IPS-11a (cell line): ENCODE measurements around the gene PHC2.

Experiments
- H3K4me3 ChIP-seq: one replicate; pipeline ENCODE4 v1.5.1; 2013; ENCODE audit warnings: low read depth, low read length, control low read depth

PHC2 gene

DNA sequence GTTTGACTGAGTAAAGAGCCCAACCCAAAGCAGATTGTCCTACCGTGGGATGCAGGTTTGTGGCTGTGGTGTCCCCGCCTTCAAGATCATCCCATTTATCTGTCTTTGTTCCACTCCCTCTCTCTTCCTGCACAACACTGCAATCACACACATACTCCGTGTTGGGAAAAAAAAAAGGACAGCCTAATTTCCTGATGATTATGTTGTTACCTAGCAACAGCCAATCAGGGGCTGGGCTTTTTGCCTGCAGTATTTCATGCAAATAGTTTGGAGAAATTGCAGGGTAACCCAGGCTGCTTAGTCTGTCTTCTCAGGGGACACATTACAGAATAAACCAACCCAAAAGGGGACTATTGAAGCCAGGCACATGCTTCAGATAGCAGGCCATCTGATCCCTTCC is 38.3 kb downstream of the PHC2 start:
- no peak overlapping the region for H3K4me3 ChIP-seq

DNA sequence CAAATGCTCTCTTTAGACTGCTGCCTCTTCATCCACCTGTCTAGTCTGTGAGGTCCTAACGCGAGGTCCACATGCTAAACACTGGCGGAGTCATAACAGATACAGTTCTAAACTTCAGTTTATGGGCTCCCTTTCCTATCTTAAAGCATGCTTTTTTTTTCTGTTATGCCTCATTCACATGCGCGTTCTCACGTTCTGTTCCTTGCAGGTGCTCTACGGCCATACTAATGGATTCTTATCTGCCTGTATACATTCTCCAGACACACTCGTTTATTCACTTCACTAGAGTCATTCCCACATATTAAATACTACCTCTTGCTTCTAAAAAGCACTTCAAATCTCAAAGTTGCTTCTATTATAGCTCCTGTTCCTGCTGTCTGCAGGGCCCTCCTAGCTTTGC is 38.7 kb downstream of the PHC2 start:
- H3K4me3 ChIP-seq: no peak overlapping the region

DNA sequence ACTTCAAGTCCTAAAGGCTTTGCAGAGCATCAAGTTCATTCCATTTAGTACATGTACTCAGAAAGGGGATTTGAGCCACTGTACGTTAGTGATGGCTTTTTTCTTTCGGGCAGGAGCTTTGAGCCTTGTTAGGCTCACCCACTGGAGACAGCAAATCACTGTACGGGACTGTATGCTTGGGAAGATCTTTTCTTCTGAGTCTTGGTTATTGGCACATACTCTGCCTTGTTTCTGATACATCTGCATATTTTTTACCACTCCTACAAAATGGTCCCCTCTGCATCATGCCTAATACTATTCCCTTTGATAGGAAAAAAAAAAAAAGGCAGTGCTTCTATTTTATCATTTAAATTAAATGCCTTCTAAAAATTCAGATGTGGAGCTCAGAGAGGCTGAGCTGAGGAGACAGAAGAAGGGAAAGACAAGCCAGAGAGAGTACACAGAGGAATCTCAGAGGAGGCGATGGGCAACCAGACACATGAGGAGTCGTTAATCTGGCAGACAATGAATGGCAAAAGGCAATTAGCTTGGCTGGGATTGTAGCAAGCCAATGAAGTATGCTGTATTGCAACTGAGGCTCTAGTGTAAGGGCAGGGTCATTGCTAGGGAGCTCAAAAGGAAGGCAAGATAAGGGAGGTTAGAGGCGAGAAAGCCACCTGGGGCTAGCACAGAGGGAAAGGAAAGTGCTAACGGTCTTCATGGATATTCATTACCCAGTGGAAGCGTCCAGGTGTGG is 39.4 kb downstream of the PHC2 start:
- H3K4me3 ChIP-seq: no peak overlapping the region

DNA sequence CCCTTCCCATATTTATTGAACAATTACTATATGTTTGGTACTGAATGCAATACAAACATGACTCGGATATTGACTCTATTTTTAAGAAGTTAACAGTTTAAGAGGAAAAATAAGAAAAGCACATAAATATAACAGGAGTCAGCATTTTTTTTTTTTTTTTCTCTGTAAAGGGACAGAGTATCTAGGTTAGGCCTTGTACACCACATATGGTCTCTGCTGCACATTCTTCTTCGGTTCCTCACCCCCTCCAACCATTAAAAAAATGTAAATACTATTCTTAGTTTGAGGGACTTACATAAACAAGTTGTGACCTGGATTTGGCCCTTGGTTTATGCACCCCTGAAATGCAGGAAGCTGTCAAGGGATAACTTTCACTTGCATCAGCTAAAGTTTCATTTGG is 40.4 kb downstream of the PHC2 start:
- H3K4me3 ChIP-seq: no peak overlapping the region

DNA sequence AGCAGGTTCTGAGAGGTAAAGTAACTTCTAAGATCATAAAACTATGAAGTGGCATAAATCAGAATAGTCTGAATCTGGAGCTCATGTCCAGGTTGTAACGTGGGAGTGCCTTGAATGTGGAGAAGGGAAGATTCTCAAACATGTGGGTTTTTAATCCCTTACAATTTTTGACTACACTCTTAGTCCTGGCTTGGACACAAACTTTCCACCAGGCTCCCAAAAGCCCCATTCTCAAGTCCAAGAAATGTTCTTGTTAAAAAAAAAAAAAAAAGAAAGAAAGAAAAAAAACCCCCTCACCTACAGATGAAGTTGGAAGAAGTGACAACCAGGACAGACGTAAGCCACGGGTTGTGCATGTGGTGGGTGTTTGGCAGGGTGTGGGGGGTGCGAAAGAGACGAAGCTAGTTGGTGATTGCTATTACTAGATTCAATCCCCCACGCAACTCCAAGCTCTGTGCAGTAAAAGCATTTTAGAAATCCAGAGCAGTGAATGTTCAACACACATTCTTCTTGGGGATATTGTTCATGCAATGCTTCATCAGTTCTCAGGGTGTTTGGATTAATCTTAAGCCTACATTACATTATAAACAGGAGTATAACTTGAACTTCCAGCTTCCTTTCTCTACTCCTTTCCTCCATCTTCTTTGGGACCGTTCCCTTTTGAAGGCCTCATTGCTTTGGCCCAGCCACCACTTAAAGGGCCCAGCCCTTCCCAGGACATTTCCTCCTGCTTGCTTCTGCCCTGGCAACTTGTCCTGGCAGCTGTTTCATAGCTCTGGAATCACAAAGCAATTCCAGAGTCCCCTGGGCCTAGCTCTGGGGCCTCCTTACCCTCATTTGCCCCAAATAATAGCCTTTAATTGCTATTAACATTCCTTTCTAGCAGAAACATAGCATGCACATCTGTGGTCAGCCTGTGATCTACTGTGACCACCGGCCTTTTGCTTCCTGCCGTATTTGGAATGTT is 41.8 kb downstream of the PHC2 start:
- H3K4me3 ChIP-seq: no peak overlapping the region

DNA sequence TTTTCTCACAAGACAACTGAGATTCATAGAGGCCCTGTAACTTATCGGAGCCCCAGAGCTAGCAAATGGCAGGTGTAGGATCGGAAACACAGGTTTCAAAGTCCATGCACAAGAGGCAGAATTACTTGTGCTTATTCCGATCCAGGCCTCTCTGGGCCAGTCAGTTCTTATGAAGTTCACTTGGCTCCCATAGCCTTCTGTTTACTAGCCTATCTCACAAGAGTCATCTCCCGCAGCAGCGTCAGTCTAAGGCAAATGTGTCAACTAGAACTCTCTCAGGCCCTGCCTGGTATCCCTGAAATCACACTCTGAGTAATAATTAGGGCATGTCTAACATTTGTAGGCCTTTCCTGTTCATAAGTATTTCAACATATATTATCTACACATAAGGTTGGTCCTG is 43.3 kb downstream of the PHC2 start:
- no peak overlapping the region for H3K4me3 ChIP-seq

DNA sequence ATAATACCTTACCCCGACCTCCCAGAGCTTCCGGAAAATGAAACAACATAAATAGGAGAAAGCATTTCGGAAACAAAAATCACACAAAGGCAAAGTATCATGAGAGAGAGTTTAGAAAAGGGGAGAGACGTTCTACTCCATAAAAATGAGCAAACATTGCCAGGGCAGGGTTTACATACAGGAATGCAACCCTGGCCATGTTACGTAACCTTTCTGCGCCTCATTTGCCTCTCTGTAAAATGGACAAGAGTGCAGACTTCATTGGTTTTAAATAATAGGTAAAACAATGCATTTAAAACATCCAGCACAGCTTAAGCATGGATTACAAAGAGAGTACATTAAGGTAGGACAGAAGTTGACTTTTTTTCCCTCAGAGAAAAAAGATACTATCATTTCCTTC is 45.6 kb downstream of the PHC2 start:
- H3K4me3 ChIP-seq: no peak overlapping the region

DNA sequence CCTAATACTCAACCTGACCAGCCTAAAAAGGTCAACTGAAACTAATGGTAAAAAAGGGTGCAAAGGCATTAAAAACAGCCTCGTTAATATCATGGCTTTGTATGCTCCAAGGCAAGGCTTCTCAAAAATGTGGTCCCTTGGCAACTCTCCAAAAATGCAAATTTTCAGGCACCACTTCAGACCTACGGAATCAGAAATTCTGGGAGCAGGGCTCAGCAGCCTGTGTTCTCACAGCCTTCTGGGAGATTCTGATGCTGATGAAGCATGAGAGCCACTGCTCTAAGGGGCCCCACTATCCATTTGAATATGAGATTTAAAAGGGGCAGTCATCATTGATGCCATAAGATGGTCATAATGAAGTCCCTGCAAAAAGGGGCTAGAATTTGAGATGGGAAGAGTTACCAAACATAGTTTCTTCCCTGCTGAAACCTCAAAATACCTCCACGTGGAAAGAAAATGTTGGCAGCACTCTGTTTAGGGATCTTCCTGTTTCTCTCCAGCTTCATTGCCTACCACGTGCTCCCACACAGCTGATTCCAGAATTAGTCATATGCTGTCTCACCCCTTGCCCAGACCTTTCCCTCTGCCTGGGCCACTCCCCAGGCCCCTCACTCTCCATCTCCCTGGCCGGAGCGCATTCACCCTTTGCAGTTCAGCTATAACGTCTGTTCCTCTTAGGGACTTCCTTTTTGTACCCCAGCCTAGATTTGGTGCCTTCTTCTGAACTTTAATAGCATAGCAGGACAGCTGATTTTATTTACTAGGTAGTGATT is 46.7 kb downstream of the PHC2 start:
- H3K4me3 ChIP-seq: no peak overlapping the region

DNA sequence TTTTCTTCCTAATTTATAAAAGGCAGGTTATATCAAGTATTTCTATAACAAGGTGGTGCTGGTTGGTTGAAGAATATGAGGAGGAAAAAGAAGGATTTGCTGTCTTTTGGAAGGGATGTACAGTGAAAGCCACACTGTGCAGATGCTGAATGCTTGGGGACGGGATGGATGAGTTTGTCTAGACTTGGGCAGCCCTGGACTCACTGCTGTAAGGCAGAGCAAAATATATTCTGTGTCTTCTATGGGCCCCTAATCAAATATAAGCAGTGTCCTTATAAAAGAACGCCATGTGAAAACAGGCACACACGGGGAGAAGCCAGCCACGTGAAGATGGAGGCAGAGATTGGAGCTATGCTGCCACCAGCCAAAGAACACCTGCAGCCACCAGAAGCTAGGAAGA is 47.4 kb downstream of the PHC2 start:
- no peak overlapping the region for H3K4me3 ChIP-seq

DNA sequence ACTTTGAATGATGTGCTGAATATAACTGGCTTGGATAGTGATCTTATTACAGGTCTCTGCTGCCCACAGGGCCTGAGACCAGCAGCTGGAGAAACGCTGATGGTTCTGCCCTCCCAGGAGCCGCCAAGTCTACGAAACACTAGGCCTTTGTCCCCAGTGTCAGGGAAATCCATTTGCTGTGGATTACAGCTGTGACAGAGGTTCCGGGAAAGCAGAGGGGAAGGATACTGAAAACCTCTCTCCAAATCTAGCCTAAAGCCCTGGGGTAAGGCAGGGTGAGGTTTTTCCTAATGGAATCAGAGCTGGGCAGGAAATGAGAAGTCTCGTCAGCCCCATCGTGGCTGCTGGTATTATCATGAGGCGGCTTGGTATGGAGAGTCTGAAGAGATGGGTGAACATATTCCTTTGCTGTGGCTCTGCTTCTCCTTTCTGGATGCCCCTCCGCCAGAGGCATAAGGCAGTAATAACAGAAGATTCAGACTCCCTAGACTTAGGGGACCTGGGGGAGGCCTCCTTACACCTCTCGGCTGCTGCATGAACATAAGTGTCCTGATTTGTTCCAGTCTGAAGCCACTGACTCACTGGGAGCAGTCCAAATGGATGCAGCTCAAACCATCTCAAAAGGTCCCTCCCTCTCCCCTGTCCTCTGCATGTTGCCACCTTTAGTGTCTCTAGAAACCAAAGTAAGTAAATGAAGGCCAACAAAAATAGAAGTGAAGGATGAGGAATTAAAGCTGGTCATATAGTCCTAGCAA is 48.1 kb downstream of the PHC2 start:
- no peak overlapping the region for H3K4me3 ChIP-seq

DNA sequence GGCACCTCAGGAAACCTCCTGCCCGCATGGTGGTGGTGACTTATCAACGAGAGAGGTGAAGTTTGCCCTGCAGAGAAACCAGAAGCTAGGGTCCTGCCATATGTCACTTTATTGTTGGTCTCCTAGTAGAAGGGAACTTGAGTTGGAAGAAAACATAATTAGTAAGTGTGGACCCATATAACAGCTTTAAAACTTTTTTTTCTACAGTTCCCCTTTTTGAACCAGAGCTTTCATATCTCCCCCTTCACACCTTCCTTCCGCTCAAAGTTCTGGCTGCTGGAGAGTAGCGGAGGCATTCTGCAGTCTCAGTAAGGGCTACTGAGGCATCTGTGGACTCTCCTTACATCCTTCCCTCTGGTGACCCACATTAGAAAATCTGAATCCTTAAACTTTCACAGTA is 48.9 kb downstream of the PHC2 start:
- H3K4me3 ChIP-seq: no peak overlapping the region

DNA sequence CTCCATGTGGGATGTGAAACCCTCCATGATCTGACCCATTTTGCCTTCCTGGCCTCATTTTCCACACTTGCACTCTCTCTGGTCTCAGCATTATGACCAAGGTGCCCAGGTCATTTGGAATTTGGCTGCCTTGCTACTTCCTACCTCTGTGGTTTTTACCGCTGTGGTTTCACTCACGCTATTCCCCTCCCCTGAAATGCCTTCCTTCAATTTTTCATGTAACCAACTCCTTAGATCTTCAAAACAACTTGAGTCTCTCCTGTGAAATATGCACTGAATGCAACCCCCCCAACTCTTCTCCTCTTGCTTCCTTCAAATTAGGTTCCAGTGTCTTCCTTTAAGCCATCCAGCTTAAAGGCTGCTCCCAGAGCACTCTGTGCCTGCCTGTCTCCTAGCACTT is 50.1 kb downstream of the PHC2 start:
- H3K4me3 ChIP-seq: no peak overlapping the region

DNA sequence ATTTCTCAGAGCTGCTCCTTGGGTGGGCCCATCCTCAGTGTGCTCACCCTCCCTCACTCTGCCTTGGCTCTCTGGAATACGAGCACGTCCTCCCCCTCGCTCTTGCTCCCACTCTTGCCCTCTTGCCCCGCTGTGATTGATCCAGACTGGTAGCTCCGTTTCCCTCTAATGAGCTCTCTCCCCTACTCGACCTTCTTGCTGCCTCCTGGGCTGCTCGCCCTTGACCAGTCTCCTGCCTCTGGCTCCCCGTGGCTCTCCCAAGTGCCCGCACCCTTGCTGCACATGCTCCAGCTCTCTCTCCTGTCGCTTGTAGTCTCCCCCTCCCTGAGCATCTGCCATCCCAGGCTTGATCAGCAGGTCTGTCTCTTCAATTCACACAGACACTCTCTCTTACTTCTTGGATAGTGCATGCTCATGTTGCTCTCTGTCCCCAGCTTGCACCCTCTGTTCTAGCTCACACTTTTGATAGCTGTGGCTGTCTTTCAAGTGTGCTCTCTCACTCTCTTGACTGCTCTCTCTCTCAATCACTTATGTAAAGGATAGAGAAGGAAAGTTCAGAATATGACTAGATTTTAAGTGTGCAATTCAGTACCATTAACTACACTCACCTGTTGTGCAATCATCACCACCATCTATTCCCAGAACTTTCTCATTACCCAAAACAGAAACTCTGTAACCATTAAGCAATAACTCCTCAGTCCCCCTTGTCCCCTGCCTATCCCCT is 51.1 kb downstream of the PHC2 start:
- H3K4me3 ChIP-seq: no peak overlapping the region

DNA sequence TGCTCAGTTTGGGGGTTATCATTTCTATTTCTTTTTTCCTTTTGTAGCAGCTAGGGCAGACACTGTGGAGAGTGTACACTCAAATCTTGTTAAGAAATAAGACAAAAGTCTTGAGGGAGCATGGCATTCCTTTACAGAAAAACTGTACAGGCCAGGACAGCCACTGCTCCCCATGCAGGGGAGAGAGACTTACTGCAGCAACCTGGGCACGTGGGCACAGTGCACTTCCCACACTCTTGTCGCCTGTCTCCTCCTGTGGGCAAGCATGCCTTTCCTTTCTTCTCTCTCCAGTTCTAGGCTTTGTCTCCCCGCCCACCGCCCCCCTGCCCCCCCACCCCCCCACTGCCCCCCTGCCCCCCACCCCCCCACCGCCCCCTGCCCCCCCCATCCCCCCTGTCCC is 51.9 kb downstream of the PHC2 start:
- H3K4me3 ChIP-seq: no peak overlapping the region

DNA sequence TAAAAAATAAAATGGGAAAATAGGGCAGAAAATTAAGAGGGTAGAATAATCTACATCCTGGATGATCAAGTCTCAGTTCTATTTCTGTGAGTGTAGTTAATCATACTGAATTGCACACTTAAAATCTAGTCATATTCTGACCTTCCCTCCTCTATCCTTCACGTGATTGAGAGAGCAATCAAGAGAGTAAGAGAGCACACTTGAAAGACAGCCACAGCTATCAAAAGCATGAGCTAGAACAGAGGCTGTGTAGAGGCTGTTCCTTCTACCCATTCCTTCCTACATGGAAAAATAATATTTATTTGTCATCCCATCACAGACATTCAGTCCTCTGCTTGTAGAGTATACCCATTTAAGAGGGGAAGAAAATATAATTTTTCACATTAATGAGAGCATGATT is 52.4 kb downstream of the PHC2 start:
- H3K4me3 ChIP-seq: no peak overlapping the region

DNA sequence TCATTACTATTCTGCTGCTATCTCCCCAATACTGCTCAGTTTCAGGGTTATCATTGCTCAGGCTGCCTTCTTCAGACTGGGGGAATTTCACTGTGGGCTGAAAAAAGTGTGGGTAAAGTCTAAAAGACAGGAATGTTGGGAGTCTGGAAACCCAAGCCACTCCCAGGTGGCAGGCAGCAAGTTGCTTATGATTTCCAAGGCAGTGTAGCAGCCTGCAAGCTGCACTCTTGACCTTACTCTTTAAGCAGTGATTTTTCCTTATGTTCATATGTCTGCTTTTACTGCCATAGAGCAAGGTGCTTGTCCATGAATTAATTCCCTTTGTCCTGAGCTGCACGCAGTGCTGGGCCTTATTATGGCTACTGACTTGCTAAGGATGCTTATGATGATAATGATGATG is 53.1 kb downstream of the PHC2 start:
- H3K4me3 ChIP-seq: no peak overlapping the region

DNA sequence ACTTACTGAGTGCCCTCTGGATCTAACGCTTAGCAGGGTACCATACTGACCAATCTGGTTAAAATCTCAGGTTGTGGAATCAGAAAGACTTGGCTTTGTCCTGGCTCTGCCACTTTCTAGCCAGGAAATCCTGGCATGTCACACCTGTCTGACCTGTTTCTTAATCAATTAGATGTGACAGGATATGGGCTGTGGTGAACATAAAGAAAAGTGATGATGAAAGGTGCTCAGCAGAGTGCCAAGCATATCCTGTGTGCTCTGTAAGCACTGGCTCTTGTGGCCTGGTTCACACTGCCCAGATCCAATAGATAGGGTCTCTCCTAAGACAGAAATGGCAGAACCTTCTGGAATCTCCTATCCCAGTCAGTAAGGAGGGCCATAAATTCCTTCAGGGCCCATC is 53.9 kb downstream of the PHC2 start:
- no peak overlapping the region for H3K4me3 ChIP-seq

DNA sequence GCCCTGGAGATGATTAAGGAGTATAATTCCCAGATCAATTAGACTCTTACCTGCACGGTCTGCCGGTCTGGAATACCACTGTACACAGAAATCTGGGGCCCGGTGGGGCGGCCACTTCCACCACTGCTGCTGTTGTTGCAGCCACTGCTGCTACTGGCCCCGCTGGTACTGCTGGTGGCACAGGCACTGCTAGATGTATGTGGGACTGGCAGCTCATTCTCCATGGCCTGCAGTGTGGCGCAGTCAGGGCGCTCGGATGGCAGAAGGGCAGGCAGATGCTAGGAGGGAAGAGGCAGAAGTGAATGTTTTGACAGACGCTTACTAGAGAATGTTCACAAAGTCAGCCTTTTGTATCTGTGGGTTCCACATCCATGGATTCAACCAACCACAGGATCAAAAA is 55.6 kb downstream of the PHC2 start:
- H3K4me3 ChIP-seq: no peak overlapping the region

DNA sequence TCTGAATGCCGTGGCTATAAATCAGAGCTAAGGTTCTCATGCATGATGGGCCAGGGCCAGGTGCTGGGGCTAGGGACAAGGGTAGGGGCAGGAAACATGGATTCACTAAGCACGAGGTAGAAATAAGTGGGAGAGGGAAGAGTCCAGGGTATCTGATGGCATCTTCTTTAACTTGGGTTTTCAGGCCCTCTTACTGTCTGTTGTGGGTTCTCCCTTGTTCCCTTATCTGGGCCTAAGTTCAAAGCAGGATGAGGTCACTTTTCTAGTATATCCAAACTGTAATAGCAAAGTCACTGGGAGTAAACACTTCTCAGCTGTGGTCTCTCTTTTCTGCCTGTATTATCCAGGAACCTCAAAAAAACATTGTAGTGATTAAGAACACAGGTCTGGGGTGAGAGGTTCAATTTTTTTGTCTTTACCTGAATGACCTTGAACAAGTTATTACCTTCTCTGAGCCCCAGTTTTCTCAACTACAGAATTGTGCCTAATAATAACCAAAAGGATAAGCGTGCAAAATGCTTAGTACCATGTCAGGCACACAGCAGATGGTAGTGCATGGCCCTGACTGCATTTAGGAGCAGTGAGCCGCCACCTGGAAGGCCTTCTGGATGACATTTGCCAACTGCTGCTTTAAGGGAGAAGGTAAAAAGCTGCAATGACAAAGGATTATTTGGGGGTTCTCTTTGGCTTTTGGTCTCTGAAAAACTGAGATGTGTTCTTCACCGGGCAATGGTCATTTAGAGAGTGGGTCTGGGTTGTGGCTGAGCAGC is 56.4 kb downstream of the PHC2 start:
- no peak overlapping the region for H3K4me3 ChIP-seq
